ENCODE measurements around the gene VARS1. TPM values are rescaled to one million over a fixed set of nuclear protein-coding genes. Genes with fewer than 3 reads are reported as not detected.

The VARS1 gene
- total and polyA plus RNA-seq, 4 donors, result 9.8 to 49.6 (median 35.4) TPM

DNA sequence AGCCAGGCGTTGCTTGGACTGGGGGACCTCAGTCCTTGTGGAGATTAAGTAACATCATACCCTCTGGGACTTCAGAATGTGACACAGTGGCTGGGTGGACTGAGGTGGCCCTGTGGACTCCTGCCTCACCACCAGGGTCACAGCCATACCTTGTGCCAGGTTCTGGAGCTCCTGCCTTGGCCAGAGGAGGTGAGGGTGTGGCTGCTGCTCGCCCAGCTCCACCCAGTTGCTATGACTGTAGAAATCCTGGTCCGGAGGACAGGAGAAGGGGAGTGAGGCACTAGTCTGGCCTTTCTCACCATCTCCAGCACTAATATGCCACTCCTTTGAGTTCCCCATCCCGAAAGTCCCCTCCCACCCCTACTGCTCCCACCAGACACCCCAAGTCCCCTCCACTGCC lies 20.4 kb downstream of the VARS1 start:
- no peaks in the 10 kb centered on the region for H3K27me3 ChIP-seq (ENCODE audit: control insufficient read depth in 1 of 2, insufficient read depth in 2 of 2, low read length in 1 of 2)
- H3K36me3 ChIP-seq (ENCODE audit: control insufficient read depth in 1 of 2, insufficient read depth in 2 of 2, low read length in 1 of 2), result no peaks in the 10 kb centered on the region
- intact Hi-C loops (cut with DNase I), result no loop called here
- DNase-seq (no peak), ATAC-seq (ENCODE audit: low FRiP score) (no peak)
- H3K4me3 ChIP-seq (ENCODE audit: low read length in 2 of 2), result no peak overlapping the region
- WGBS, 2 donors, result 88 to 90% methylated on average over 4 of the region's 4 CpGs
- H3K27ac ChIP-seq (ENCODE audit: low read depth in 1 of 2, low read length in 2 of 2), result no peak overlapping the region
- no peaks in the 10 kb centered on the region for H3K9me3 ChIP-seq (ENCODE audit: control insufficient read depth, low read length)
- H3K4me1 ChIP-seq (ENCODE audit: control insufficient read depth in 1 of 2, insufficient read depth in 2 of 2, low read length in 2 of 2), result no peaks in the 10 kb centered on the region

DNA sequence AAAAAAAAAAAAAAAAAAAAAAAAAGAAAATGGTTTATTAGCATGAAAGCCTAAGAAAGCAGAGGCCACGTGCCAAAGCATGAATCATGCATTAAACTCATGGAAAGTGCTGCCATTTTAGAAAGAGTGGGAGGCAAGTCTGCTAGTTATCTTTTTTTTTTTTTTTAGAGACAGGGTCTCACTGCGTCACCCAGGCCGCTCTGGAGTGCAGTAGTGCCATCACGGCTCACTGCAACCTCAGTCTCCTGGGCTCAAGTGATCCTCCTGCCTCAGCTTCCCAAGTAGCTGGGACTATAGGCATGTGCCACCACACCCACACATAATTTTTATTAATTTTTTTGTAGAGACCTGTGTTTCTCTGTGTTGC lies 23.6 kb downstream of the VARS1 start:
- DNase-seq, result no peak
- no peaks in the 10 kb centered on the region for H3K36me3 ChIP-seq (ENCODE audit: control insufficient read depth in 1 of 2, insufficient read depth in 2 of 2, low read length in 1 of 2)
- H3K9me3 ChIP-seq (ENCODE audit: control insufficient read depth, low read length), result no peaks in the 10 kb centered on the region
- 40 to 52% methylated on average over 4 of the region's 4 CpGs for WGBS, 2 donors
- intact Hi-C loops (cut with DNase I), result loop anchor here in 1 of 2 donors (5.0 kb wide), 1 partner anchor 90 kb away; the partner anchor contains the start of gene LY6G5C
- no peak overlapping the region for H3K27ac ChIP-seq (ENCODE audit: low read depth in 1 of 2, low read length in 2 of 2)
- no peak for ATAC-seq (ENCODE audit: low FRiP score)
- H3K4me3 ChIP-seq (ENCODE audit: low read length in 2 of 2), result no peak overlapping the region
- H3K27me3 ChIP-seq (ENCODE audit: control insufficient read depth in 1 of 2, insufficient read depth in 2 of 2, low read length in 1 of 2), result no peaks in the 10 kb centered on the region
- no peaks in the 10 kb centered on the region for H3K4me1 ChIP-seq (ENCODE audit: control insufficient read depth in 1 of 2, insufficient read depth in 2 of 2, low read length in 2 of 2)

DNA sequence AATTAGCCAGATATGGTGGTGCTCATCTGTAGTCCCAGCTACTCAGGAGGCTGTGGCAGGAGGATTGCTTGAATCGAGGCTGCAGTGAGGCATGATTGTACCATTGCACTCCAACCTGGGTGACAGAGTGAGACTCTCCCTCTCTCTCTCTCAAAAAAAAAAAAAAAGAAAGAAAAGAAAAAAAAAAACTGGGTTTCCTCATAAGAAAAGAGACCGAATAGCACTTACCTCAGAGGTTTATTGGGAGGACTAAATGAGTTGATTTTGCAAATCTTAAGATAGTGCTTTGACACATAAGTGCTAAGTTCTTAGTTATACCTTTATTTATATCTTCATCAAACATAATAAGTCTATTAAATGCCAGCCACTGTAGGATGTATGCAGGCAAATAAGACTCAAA lies 24.7 kb downstream of the VARS1 start:
- H3K4me1 ChIP-seq (ENCODE audit: control insufficient read depth in 1 of 2, insufficient read depth in 2 of 2, low read length in 2 of 2), result no peaks in the 10 kb centered on the region
- DNase-seq, result no peak
- H3K27ac ChIP-seq (ENCODE audit: low read depth in 1 of 2, low read length in 2 of 2), result no peak overlapping the region
- H3K27me3 ChIP-seq (ENCODE audit: control insufficient read depth in 1 of 2, insufficient read depth in 2 of 2, low read length in 1 of 2), result no peaks in the 10 kb centered on the region
- no peak overlapping the region for H3K4me3 ChIP-seq (ENCODE audit: low read length in 2 of 2)
- no peaks in the 10 kb centered on the region for H3K36me3 ChIP-seq (ENCODE audit: control insufficient read depth in 1 of 2, insufficient read depth in 2 of 2, low read length in 1 of 2)
- 84 to 94% methylated on average over 2 of the region's 2 CpGs for WGBS, 2 donors
- ATAC-seq (ENCODE audit: low FRiP score), result no peak
- H3K9me3 ChIP-seq (ENCODE audit: control insufficient read depth, low read length), result no peaks in the 10 kb centered on the region
- intact Hi-C loops (cut with DNase I), result loop anchor here in 1 of 2 donors (5.0 kb wide), 1 partner anchor 89 kb away; the partner anchor contains the start of gene LY6G5C

DNA sequence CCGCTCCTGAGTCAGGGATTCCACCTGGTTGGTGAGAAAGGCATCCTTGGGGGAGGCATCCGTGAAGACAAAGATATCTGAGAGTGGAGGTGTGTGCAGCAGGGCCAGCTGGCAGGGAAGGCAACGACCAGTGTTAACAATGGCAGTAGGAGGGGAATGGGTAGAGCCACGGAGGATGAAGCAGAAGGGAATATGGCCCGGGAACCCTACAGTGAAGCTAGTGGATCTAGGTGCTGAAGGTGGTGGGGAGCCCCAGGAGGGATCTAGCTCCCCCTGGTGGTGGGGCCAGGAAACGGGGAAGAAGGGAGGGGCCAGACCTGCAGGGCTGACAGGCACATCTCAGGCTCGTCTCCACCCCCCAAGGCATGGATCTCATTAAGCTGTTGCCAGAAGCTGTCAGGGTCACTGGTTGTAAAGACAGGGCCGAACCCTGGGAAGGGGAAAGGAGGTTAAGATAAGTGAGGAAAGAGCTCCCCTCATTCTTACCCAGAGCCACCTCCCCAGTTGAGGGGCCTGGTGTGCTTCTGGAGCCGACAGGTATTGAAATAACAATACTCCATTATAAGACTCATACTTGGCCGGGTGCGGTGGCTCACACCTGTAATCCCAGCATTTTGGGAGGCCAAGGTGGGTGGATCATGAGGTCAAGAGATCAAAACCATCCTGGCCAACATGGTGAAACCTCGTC lies 25.7 kb downstream of the VARS1 start:
- no peak for ATAC-seq (ENCODE audit: low FRiP score)
- H3K9me3 ChIP-seq (ENCODE audit: control insufficient read depth, low read length), result no peaks in the 10 kb centered on the region
- 62 to 71% methylated on average over 12 of the region's 12 CpGs for WGBS, 2 donors
- DNase-seq, result peak; percentile 79 to 85
- no peak overlapping the region for H3K4me3 ChIP-seq (ENCODE audit: low read length in 2 of 2)
- intact Hi-C loops (cut with DNase I), result loop anchor here in 1 of 2 donors (5.0 kb wide), 1 partner anchor 88 kb away; the partner anchor contains the start of gene LY6G5C
- no peaks in the 10 kb centered on the region for H3K36me3 ChIP-seq (ENCODE audit: control insufficient read depth in 1 of 2, insufficient read depth in 2 of 2, low read length in 1 of 2)
- no peaks in the 10 kb centered on the region for H3K27me3 ChIP-seq (ENCODE audit: control insufficient read depth in 1 of 2, insufficient read depth in 2 of 2, low read length in 1 of 2)
- no peaks in the 10 kb centered on the region for H3K4me1 ChIP-seq (ENCODE audit: control insufficient read depth in 1 of 2, insufficient read depth in 2 of 2, low read length in 2 of 2)
- no peak overlapping the region for H3K27ac ChIP-seq (ENCODE audit: low read depth in 1 of 2, low read length in 2 of 2)

DNA sequence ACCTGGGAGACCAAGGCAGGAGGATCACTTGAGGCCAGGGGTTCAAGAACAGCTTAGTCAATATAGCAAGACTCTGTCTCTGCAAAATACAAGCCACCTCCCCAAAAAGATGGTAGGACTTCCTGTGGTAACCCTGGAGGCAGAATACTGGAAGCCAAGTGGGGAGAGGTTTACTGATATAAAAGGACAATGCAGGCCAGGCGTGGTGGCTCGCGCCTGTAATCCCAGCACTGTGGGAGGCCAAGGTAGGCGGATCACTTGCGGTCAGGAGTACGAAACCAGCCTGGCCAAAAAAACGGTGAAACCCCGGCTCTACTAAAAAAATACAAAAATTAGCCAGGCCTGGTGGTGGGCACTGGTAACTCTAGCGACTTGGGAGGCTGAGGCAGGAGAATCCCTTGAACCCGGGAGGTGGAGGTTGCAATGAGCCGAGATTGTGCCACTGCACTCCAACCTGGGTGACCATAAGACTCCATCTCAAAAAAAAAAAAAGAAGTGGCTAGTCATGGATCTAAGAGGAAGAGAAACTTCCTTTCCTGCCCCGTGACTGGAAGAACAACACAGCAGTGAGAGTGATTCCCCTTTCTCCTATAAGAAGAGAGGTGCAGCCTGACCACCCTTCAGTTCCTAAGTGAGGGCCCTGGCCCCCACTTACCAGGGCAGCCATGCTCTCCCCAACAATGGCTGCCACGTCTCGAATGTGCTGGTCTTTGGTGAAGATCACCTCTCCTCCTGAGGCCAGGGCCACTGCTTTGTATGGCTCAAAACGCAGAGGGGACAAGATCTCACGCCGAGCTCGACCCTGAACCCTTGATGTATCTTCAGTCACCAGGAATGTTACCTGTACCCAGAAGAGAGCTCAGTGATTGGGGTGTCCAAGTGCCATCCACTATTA lies 26.9 kb downstream of the VARS1 start:
- no peaks in the 10 kb centered on the region for H3K4me1 ChIP-seq (ENCODE audit: control insufficient read depth in 1 of 2, insufficient read depth in 2 of 2, low read length in 2 of 2)
- no peaks in the 10 kb centered on the region for H3K36me3 ChIP-seq (ENCODE audit: control insufficient read depth in 1 of 2, insufficient read depth in 2 of 2, low read length in 1 of 2)
- 89 to 92% methylated on average over 18 of the region's 18 CpGs for WGBS, 2 donors
- no peak overlapping the region for H3K4me3 ChIP-seq (ENCODE audit: low read length in 2 of 2)
- DNase-seq (no peak), ATAC-seq (ENCODE audit: low FRiP score) (no peak)
- intact Hi-C loops (cut with DNase I), result no loop called here
- H3K9me3 ChIP-seq (ENCODE audit: control insufficient read depth, low read length), result no peaks in the 10 kb centered on the region
- H3K27me3 ChIP-seq (ENCODE audit: control insufficient read depth in 1 of 2, insufficient read depth in 2 of 2, low read length in 1 of 2), result no peaks in the 10 kb centered on the region
- H3K27ac ChIP-seq (ENCODE audit: low read depth in 1 of 2, low read length in 2 of 2), result no peak overlapping the region

DNA sequence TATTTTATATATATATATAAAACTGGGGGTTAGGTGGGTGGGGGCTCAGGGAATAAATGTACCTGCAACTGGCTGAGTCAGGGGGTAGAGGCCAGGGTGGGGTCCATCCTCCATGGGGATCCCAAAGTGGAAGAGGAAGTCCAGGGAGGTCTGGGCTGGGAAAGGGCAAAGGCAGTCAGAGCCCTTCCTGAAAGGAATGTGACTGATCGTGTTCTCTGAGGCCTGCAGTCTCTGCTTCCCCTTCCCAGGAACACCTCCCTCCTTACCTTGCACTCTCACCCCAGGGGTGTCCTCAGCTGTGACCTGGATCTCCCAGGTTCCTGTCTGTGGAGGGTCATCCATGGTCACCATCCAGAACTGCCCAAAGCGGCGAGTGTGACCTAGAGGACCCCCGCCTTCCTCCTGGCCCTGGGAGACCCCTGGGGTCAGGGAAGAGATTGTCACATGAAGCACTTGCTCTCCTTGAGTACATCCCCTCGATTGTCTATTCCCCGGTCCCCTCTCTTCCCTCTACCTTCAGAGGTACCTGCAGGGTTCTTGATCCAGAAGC lies 28.4 kb downstream of the VARS1 start:
- Histone ChIP-seq H3K9me3 (ENCODE audit: control insufficient read depth, low read length) (no peaks in the 10 kb centered on the region), H3K4me1 (ENCODE audit: control insufficient read depth in 1 of 2, insufficient read depth in 2 of 2, low read length in 2 of 2) (no peaks in the 10 kb centered on the region), H3K4me3 (ENCODE audit: low read length in 2 of 2) (no peak overlapping the region), H3K27ac (ENCODE audit: low read depth in 1 of 2, low read length in 2 of 2) (no peak overlapping the region), H3K27me3 (ENCODE audit: control insufficient read depth in 1 of 2, insufficient read depth in 2 of 2, low read length in 1 of 2) (no peaks in the 10 kb centered on the region), H3K36me3 (ENCODE audit: control insufficient read depth in 1 of 2, insufficient read depth in 2 of 2, low read length in 1 of 2) (no peaks in the 10 kb centered on the region)
- intact Hi-C loops (cut with DNase I), result no loop called here
- ATAC-seq (ENCODE audit: low FRiP score) (no peak), DNase-seq (no peak)
- 82 to 84% methylated on average over 6 of the region's 6 CpGs for WGBS, 2 donors

DNA sequence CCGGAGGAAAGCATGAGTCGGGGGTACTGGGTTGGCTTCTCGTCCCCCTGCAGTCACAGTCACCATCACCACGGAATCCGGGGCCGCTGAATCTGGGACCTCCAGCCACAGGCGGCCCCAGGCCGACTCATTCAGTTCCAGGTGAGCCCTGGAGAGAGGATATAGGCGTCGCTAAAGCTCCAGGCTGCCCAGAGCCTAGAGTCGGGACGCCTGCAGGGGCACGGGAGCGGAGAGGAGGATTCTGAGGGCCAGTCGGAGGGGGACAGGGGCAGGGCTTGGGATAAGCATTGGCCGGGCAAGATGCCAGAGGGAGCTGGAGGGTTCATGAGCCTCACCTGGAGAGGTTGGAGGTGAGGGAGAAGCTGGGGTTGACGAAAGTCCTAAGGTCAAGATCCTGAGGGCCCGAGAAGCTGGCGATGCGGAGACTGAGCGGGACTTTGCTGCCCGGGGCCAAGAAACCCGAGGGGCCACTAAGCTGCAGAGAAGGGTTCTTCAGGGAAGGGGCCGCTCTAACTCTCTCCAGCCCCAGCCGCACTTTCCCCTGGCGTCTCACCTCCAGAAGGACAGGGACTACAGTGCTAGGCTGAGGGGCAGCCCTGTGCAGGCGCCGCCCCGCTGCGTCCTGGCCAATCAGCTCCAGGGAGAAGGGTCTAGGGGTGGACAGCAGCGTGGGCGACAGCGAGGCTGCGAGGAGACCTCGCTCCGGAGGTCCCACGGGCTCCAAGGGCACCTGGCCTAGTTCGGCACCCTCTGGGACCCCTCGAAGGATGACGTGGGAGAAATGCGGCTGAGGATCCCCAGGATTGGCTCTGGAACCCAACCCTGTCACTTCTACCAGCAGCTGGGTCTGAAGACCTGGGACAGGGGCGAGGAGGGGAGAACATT lies 29.4 kb downstream of the VARS1 start:
- ATAC-seq (ENCODE audit: low FRiP score), result peak; percentile 53

DNA sequence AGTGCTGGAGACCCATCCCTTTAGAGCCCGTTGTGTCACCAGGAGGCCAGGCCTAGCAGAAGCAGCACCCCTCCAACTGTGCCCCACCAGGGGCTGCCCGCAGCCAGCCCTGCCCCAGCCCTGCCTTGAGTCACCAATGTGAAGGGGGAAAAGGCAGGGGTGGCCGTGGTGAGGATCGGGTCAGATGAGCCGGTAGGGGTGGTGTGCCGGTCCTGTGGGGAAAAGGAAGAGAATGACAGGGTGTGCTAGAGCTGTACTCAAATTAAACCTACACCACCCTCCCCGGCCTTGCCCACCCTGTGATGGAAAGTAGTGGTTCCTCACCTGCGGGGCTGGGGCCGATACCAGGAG lies 30.0 kb downstream of the VARS1 start:
- no peaks in the 10 kb centered on the region for H3K4me1 ChIP-seq (ENCODE audit: control insufficient read depth in 1 of 2, insufficient read depth in 2 of 2, low read length in 2 of 2)
- H3K4me3 ChIP-seq (ENCODE audit: low read length in 2 of 2), result no peak overlapping the region
- DNase-seq, result no peak
- no peak overlapping the region for H3K27ac ChIP-seq (ENCODE audit: low read depth in 1 of 2, low read length in 2 of 2)
- no peaks in the 10 kb centered on the region for H3K36me3 ChIP-seq (ENCODE audit: control insufficient read depth in 1 of 2, insufficient read depth in 2 of 2, low read length in 1 of 2)
- no peaks in the 10 kb centered on the region for H3K9me3 ChIP-seq (ENCODE audit: control insufficient read depth, low read length)
- H3K27me3 ChIP-seq (ENCODE audit: control insufficient read depth in 1 of 2, insufficient read depth in 2 of 2, low read length in 1 of 2), result no peaks in the 10 kb centered on the region
- 87 to 93% methylated on average over 9 of the region's 9 CpGs for WGBS, 2 donors
- no peak for ATAC-seq (ENCODE audit: low FRiP score)
- intact Hi-C loops (cut with DNase I), result no loop called here

More for the DNA sequence above, 29.4 kb downstream of the VARS1 start:
- Histone ChIP-seq H3K27ac (ENCODE audit: low read depth in 1 of 2, low read length in 2 of 2) (no peak overlapping the region), H3K4me3 (ENCODE audit: low read length in 2 of 2) (no peak overlapping the region), H3K9me3 (ENCODE audit: control insufficient read depth, low read length) (no peaks in the 10 kb centered on the region), H3K36me3 (ENCODE audit: control insufficient read depth in 1 of 2, insufficient read depth in 2 of 2, low read length in 1 of 2) (no peaks in the 10 kb centered on the region), H3K27me3 (ENCODE audit: control insufficient read depth in 1 of 2, insufficient read depth in 2 of 2, low read length in 1 of 2) (no peaks in the 10 kb centered on the region), H3K4me1 (ENCODE audit: control insufficient read depth in 1 of 2, insufficient read depth in 2 of 2, low read length in 2 of 2) (no peaks in the 10 kb centered on the region)
- DNase-seq, result no peak
- intact Hi-C loops (cut with DNase I), result no loop called here
- 31 to 34% methylated on average over 41 to 42 of the region's 42 CpGs for WGBS, 2 donors
